GM19023 (cell line): Measurements from ENCODE around the gene ENOX1.

Experiments
- ATAC-seq: cut with Tn5 transposase; IDR thresholded peaks from one replicate; pipeline ENCODE4 v1.9.1; 2021; ENCODE audit warnings: mild to moderate bottlenecking, moderate library complexity; ENCODE audit not compliant: unreplicated experiment

Gene ENOX1

DNA sequence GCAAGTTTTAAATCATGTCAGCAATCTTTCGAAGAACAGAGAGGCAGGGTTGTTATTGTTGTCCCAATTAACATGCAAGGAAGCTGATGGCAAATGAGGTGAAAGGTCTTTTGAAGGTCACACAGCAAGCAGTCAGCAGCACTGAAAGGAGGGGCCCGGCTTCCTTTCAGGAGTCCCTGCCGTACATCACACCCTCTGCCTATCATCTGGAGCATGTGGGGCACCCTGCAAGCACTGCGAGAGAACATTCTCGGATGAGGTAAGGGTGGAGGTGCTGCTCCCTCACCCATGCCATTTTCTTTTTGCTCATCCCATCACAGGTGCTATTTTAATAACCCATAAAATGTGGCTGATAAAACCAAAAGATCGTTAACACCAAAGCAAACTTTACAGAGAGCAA lies 111.2 kb downstream of the ENOX1 start:
- no peak for ATAC-seq

DNA sequence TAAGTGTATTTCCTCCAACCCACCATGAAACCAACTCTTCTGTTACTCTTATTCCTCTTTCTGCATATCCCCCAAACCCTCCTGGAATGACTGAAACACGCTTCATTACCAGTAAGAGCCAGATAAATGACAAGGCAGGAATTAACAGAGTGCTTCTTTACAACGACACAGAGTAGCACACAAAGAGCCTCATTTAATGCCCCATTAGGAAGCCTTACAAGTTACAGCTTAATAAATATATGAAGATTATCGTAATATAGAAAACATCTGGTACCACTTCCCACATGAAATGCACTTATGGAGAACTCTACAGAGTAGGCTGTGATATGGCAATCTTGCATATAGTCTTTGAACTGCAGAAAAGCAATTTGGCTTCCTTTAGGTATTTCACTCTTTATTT lies 116.8 kb downstream of the ENOX1 start:
- ATAC-seq = no peak

DNA sequence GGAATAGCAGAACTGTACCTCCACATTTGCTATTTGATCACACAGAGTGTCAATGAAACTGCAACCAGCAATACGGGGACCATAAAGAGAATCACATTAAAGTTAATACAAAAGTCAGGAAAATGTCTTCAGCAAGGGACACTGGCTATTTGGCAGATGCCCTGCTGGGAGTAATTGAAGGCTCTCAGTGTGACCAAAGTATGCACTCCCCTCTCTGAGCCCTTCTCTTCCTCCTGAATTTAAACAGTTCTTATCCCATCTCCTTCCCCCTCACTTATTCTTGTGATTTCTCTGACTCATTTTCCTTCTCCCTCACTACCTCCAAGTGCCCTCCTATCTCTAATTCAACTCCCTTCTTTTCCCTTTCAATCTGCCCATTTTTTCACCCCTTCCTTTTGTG lies 117.7 kb downstream of the ENOX1 start:
- ATAC-seq = no peak

DNA sequence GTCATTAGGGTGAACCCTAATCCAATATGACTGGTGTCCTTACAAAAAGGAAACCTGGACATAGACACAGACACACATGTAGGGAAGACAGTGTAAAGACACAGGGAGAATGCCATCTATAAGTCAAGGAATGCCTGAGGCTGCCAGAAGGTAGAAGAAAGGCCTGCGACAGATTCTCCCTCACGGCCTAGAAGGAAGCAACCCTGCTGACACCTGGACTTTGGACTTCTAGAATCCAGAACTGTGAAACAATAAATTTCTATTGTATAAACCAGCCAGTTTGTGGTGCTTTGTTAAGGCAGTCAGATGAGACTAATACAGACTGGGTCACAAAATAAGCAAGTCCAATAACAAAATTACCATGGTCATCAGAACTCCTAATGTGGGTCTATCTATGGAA lies 120.4 kb downstream of the ENOX1 start:
- no peak for ATAC-seq

DNA sequence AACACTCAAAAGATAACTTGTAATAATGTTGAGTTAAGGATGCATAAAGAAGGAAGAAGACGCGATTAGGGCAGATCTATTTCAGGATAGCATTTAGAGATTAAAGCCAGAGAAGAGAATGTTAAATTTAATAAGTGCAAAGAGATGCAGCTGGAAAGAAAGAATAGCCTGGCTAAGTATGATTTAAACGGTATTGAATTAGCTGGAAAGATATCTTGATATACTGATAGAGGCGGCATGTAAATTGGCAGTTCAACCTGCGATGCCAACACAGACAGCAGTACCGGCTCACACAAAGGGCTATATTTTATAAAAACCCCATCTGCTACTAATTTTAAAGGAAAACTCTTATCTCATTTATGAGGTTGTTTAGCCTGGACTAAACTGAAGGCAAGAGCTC lies 121.4 kb downstream of the ENOX1 start:
- ATAC-seq = no peak

DNA sequence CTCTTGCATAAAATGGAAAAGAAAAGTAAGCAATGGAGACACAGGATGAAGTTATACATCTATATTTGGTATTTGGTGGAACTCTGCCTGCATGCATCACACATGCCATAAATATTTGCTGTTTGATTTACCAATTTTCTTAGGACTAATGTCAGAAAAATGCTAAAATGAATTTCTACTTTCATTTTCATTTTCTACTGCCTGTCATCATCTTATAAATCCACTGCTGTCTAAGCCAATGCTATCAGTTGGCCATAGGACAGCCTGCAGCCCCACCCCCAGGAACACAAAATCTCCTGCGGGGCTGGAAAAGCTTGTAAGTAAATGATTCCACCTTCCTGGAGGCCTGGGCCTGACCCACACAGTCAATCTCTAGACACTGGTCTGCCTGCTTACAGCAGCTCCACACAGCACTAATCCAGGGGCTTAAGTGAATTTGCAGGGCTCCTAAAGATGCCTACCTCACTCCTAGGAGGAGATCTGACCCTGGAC lies 122.0 kb downstream of the ENOX1 start:
- ATAC-seq = no peak

DNA sequence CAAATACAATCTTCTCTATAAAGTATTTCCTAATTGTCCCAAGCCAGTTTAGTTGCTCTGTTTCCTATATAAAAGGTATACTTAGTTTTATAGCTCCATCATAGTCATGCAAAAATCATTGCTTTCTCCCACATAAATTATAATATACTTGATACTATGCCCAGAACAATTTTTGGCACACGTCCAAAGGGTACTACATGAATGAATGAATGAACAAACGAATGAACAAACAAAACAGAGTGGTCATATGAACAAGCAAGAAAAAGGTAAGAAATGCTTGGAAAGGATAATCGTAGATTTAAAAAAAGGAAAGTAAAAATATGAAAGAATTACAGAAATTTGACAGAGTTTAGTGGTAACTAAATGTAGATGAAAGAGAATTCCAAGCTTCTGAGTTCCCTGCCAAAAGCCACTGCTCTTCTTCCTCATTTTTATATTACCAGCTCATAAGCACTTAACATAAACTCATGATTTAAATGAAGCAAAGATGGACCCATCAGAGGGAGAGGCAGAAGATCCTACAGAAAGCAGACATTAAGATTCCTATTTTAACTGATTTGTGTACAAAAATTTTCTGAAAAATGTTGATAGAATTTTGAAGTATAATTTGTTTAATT lies 123.2 kb downstream of the ENOX1 start:
- ATAC-seq = no peak

DNA sequence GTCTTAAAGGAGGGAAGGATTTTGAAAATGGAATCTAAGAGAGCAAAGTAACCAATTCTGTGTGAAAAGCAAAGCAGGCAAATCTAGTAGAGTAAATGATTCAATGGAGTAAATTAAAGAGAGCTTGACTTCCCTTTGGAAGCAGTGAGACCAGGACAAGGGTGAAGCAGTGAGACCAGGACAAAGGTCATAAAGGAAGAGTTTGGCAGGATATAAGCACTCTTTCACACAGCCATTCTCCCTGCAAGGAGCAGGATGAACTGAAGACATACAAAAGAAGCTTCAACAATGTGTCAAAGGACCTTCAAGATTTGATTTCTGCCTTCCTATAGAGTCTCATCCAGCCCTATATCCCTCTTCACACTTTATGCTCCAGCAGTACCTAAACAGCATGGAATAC lies 123.8 kb downstream of the ENOX1 start:
- ATAC-seq = no peak

DNA sequence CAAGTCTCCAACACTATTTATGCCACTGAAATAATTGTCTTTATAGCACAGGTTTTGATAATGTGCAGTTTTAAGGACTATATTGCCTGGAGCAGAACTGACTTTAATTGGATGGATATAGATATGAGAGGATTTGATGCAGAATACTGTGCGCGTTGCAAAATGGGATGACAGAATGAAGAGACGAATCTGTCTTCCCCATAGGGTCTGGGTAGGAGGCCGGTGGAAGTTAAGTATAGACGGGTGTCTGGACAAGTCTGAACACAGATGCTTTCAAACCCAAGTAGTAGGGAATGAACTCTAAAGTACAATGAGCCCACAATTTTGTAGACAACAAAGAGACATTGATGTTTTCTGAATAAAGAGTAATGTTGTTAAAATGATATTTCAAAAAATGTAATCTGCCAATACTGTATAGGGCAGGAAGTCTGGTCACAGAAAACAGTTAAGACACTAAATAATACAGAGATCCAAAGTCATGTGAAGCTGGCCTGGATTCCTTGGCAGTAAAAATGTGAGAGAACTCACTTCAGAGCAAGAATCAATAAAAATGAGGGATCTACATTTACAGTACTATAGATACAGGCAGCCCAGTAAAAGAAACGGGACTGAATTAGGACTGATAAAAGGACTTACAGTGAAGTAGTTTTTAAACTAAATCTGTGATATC lies 125.5 kb downstream of the ENOX1 start:
- ATAC-seq = no peak

DNA sequence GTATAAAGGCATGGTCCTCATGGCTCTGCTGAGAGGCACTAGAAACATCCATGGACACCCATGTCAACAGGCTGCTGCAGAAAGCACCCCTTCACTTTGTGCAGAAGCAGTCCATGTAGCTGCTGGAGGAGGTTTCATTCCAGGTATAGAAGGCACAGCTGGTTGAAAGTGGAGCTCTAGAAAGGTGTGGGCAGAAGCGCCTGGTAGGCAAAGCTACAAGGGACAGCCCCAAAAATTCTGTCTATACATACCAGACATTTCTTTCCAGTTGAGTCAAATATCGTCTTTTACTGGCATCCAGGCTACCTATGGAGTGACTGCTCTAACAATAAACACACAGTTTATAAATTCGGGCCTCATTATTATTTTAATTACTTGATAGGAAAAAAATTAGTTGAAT lies 129.3 kb downstream of the ENOX1 start:
- no peak for ATAC-seq

DNA sequence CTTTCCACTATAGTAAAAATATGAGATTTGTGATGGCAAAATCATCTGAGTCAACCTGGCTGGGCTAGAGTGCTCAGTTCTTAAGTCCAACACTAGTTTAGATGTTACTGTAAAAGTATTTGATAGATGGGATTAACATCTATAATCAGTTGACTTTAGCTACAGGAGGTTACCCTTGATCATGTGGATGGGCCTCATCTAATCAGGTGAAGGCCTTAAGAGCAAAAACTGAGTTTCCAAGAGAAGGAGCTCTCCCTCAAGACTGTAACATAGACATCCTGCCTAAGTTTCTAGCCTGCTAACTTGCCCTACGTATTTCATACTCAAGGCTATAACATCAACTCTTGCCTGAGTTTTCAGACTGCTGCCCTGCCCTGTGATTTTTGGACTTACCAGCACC lies 132.8 kb downstream of the ENOX1 start:
- no peak for ATAC-seq

DNA sequence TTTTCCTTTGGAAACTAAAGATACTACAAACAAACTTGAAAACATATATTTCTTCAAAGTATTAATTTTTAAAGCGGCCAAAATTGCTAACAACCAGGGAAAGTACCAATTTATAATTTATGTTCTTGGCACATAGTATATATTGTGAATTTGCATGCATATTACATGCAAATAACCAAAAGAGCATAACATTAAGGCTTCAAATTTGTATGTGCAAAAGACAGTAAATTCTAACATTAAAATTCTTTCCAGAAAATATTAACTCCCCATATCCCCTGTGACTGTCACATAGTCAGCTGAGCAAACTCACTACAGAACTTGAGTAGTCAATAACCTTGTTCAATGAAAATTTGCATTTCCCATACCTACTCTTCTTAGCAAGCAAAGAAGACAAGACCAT lies 133.4 kb downstream of the ENOX1 start:
- ATAC-seq = no peak

DNA sequence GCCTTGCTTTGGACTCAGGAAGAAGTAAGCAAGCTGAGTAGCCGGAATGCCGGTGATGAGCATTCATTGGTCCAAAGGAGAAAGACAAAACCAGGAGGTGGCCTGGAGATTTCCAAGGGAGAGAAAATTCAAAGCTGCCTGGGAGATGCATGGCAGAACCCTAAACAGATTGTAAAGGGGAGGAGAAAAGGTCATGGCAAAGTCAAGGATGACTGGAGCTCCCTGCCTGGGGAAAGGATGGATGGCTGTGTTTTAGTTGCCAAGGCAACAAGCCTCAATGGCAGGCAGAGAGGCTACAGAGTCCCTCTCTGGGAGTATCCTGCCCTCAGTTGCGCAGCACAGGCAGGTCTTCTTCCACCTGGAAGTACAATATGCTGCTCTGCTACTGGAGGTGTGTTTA lies 134.0 kb downstream of the ENOX1 start:
- no peak for ATAC-seq

DNA sequence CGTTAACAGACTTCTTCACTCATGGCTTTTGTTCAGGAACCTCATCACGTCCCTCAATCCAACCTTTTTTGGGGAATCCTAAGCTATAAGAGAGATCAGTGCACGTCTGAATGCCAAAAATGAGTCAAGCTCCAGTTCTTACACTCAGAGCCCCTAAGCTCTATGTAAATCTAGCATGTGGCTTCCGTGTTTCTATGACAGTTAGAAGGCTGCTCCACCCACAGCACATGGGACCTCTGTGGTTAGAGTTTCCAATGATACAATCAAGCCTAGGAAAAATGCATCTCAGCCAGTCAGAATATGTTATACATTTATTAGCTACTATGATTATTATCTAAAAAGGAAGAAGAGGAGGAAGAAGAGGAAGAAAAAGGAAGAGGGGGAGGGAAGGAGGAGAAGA lies 135.9 kb downstream of the ENOX1 start:
- ATAC-seq = no peak

DNA sequence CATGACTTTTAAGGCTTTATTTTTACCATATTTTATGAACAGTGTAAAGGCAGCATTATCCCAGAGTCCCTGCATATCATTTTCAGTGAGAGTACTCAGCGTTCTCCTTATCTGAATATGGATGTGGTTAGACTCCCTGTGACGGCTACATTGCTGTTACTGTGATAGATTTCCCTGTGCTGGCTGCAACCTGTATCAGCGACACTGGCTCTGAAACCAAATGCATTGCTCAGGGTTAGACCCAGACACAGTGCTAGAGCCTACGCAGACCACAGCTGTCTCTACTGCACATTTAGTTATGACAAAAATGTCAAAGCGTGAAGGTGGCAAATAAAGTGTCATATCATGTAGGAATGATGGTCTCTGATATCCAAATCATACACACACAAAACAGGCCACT lies 138.0 kb downstream of the ENOX1 start:
- no peak for ATAC-seq

DNA sequence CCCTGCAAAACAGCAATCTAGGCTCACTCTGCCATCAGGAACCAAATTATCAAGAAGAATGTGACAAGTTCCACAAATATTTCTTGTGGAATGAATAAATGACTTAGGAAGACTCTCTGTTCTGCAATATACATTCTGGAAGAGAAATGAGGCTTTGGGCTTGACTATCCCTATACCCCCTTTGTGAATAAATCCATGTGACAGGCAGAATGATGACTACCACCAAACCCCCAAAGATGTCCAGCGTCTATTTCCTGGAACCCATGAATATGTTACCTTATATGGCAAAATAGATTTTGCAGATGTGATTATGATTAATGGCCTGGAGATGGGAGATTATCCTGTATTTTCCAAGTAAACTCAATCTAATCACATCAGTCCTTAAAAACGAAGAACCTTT lies 139.3 kb downstream of the ENOX1 start:
- no peak for ATAC-seq

DNA sequence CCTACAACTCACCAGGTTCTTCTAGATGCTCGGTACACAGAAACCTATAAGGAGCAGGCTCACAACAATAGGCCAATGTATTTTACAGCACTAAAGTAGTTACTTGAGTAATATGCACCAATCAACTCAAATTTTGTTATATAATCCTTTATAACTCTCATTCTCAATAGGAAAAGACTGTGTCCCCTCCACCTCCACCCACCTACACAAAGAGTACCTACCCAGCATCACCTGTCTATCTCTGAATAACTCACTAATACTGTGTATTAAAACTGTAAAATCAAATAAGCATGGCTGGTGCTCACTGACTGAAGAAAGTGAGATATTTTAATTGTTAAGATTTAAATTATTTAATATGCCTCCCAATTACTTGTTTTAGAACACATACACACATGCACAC lies 146.3 kb downstream of the ENOX1 start:
- ATAC-seq = no peak

DNA sequence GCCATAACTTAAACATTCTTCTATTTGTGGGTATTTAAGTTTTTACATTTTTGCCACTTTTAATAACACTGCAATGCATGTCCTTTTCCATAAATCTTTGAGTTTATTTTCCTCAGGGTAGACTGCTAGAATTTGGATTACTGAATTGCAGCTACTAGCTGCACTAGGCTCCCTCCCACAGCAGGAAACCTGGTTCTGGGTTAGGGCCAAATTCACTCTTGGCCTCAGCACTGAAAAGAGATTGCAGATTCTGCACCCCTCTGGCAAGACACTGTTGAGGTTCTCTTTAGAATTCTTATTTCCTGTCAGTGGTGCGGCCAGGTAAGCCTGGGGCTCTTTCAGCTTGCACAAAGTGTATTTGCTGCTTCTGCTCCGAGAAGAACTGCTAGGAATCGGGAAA lies 155.7 kb downstream of the ENOX1 start:
- ATAC-seq = no peak

DNA sequence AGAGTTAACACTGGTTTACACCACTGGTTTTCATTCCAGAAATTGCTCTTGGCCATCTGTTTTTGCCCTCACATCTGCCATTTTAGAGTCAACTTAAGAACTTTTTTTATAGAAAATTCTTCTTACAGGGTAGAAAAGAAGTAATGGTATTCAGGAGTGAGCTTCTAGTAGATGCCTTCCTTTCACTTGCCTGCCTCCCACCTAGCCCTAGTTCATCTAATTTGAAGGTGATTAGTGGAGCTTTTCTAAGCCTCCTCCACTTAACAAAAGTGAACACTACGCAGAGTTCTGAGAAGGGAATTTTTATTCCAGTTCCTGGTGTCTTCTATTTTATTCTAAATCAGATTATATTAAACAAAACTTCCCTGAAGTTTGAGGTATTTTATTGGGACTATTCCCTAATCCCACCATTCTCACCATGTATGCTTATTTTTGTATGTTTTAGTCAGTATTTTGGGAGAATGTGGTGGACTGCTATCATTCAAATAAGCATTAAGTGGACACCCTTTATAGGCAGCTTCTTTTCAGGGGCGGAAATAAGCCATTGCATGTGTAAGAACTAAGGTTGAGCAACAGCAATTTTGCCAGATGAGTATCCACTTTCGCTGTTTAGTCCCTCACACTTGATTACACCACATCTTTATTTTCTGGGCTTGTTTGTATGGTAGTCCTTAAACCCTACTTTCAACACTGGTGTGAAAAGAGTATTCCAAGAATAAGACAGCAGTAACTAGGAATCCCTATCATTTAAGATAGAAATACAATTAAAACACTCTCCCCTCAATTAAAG lies 156.9 kb downstream of the ENOX1 start:
- ATAC-seq = no peak

DNA sequence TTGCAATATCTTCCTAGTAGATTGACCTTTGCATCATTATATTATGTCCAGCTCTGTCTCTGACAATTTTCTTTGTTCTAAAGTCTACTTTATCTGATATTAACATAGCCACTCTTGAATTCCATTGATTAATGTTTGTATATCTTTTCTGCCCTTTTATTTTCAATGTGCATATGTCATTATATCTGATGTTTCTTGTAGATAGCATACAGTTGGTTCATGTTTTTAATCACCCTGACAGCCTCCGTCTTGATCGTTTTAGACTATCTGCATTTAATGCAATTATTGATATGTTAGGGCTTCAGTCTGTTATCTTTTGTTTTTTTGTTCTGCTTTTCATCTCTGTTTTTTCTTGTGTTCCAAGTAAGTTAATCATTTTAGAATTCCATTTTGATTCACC lies 159.8 kb downstream of the ENOX1 start:
- no peak for ATAC-seq

DNA sequence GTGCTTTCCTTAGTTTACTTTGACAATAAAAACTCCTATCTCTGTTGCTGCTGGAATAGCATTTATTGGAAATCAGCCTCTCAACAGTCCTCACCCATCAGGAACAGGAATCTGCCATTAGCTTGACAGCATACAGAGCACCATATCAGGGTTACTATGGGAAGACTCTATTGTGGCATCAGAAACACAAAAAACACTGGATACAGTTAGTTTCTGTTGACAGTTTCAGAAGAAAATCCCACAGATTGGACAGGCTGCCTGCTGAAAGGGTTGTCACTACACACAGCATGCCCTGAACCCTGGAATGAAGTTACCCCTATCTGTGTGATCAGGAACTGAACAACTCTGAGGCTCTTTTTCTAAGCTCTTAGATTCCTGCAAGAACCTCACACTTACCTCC lies 172.7 kb downstream of the ENOX1 start:
- no peak for ATAC-seq
